ENCODE results near the gene HYAL3. TPM values are rescaled to one million over a fixed set of nuclear protein-coding genes. Genes with fewer than 3 reads are reported as not detected.

The HYAL3 gene
- total and polyA plus RNA-seq, 2 of the 8 experiments (the other 6 are each of a cell fraction or from before 2014, with no cell fraction given) = 3.2 to 12.2 TPM

GRCh38 chr3:50295553-50296431 is 3.4 kb downstream of the HYAL3 start:
- WGBS, 2 experiments (ENCODE audit: extremely low coverage in 1 of 2, insufficient coverage in 1 of 2, insufficient read length in 1 of 2, insufficient replicate concordance in 2 of 2, low coverage in 1 of 2, low lambda C conversion rate in 2 of 2, missing lambda C conversion rate in 1 of 2) = 85% methylated on average over 8 of the region's 8 CpGs; no CpG with 5 or more reads in 1 of the 2 experiments
- FAIRE-seq = no peak

More at GRCh38 chr3:50295553-50296431, 3.4 kb downstream of the HYAL3 start:
- no peak for DNase-seq (ENCODE audit: low read depth in 1 of 2, low spot score in 2 of 2)
- H4K20me1 ChIP-seq (replicated peaks in 1 of 2; ENCODE audit: control insufficient read depth in 1 of 2, insufficient read depth in 2 of 2, low read length in 2 of 2) = peaks cover 0 to 2% of the 10 kb centered on the region in 2 experiments
- no peak overlapping the region for H3K4me2 ChIP-seq (ENCODE audit: insufficient read depth in 1 of 2, low read depth in 2 of 2, low read length in 2 of 2)
- H2AFZ ChIP-seq (ENCODE audit: low read length) = no peak overlapping the region
- no peak overlapping the region for H3K18ac ChIP-seq (ENCODE audit: extremely low read depth, low read length)
- no peak overlapping the region for H3K4me3 ChIP-seq (ENCODE audit: extremely low read depth in 1 of 4, insufficient read depth in 2 of 4, low read depth in 3 of 4, low read length in 4 of 4)
- H4K5ac ChIP-seq (ENCODE audit: insufficient read length, low read depth, low read length) = no peak overlapping the region
- H3K14ac ChIP-seq (ENCODE audit: insufficient read length) = no peak overlapping the region
- no peak overlapping the region for H4K8ac ChIP-seq (ENCODE audit: extremely low read depth, insufficient read depth, low read length)
- no peak overlapping the region for H4K91ac ChIP-seq (replicated peaks; ENCODE audit: insufficient read length, low read length)
- H2BK12ac ChIP-seq (ENCODE audit: low read depth, low read length) = no peak overlapping the region
- H3K9ac ChIP-seq (replicated peaks in 1 of 4; ENCODE audit: extremely low read depth in 1 of 4, low read depth in 3 of 4, low read length in 3 of 4) = no peak overlapping the region
- H3K27ac ChIP-seq (ENCODE audit: low read depth, low read length) = no peak overlapping the region
- H2AK5ac ChIP-seq (ENCODE audit: low read depth, low read length) = no peak overlapping the region
- H3K36me3 ChIP-seq (ENCODE audit: control insufficient read depth in 2 of 4, insufficient read depth in 4 of 4, low read length in 3 of 4) = no peaks in the 10 kb centered on the region
- peaks cover 0 to 11% of the 10 kb centered on the region in 2 experiments; a peak in 3 of 4 replicates for H3K79me2 ChIP-seq (ENCODE audit: control insufficient read depth in 1 of 2, insufficient read depth in 2 of 2, low read length in 2 of 2)
- peaks cover 3% of the 10 kb centered on the region; the same call in 1 of the 2 replicates for H3K79me1 ChIP-seq (ENCODE audit: low read depth, low read length)
- ChIA-PET CTCF (ENCODE audit: partially characterized antibody) (interaction anchor here (0.5 to 3.0 kb wide), 12 partner anchors 11 to 623 kb away, joined by 3 to 16 read pairs (median 3); partner anchors contain the start of gene HYAL2), POLR2A (ENCODE audit: partially characterized antibody) (interaction anchor here (0.9 to 1.5 kb wide), 9 partner anchors 12 to 55 kb away, joined by 3 to 5 read pairs (median 3); partner anchors contain the start of gene HYAL2)
- no peaks in the 10 kb centered on the region; a peak in 1 of 7 replicates for H3K27me3 ChIP-seq (replicated peaks in 1 of 4; ENCODE audit: control insufficient read depth in 3 of 4, extremely low read depth in 1 of 4, insufficient read depth in 3 of 4, low read length in 3 of 4)
- H2BK120ac ChIP-seq (replicated peaks; ENCODE audit: low read depth, low read length) = no peak overlapping the region
- peaks cover 15% of the 10 kb centered on the region for H3K23me2 ChIP-seq (ENCODE audit: low read depth, low read length)
- no peak overlapping the region for H3K4ac ChIP-seq (replicated peaks; ENCODE audit: insufficient read length, low read depth, low read length)
- no peaks in the 10 kb centered on the region for H3K9me3 ChIP-seq (ENCODE audit: insufficient read depth in 2 of 2, low read depth in 1 of 2, low read length in 1 of 2)
- no peak overlapping the region for H3K56ac ChIP-seq (replicated peaks; ENCODE audit: insufficient read length, low read depth, low read length)
- no peak overlapping the region for H2BK15ac ChIP-seq (ENCODE audit: low read length)
- peaks cover 0 to 22% (median 9%) of the 10 kb centered on the region in 4 experiments; a peak in 5 of 7 replicates for H3K4me1 ChIP-seq (replicated peaks in 1 of 4; ENCODE audit: control insufficient read depth in 3 of 4, insufficient read depth in 4 of 4, low read length in 3 of 4)
- H2BK20ac ChIP-seq (ENCODE audit: low read length) = no peak overlapping the region
- H3K23ac ChIP-seq (ENCODE audit: insufficient read length) = no peak overlapping the region
- no peak overlapping the region for H2BK5ac ChIP-seq (ENCODE audit: low read depth, low read length)
- TF ChIP-seq SIN3A (conservative IDR thresholded peaks at IDR 0.05 in 1 of 2, IDR thresholded peaks at IDR 0.05 in 1 of 2; ENCODE audit: low read depth in 1 of 2, low read length in 2 of 2) = no peak
- no peak for TF ChIP-seq SAP30 (IDR thresholded peaks at IDR 0.05; ENCODE audit: insufficient read depth, insufficient replicate concordance, low read length)
- no peak for TF ChIP-seq RFX5 (IDR thresholded peaks at IDR 0.05; ENCODE audit: borderline replicate concordance, low read depth, low read length)
- no peak for TF ChIP-seq JUN (IDR thresholded peaks at IDR 0.05; ENCODE audit: low read depth, low read length)
- no peak for TF ChIP-seq CBX8 (IDR thresholded peaks at IDR 0.05; ENCODE audit: borderline replicate concordance, low read depth, low read length)

Measured in H1 (cell line).